ENCODE data around the gene MDH1. TPM values are rescaled to one million over a fixed set of nuclear protein-coding genes. Genes with fewer than 3 reads are reported as not detected.

Gene MDH1
- total RNA-seq, 4 donors from 2014 or later = 169 to 206 (median 182) TPM

DNA sequence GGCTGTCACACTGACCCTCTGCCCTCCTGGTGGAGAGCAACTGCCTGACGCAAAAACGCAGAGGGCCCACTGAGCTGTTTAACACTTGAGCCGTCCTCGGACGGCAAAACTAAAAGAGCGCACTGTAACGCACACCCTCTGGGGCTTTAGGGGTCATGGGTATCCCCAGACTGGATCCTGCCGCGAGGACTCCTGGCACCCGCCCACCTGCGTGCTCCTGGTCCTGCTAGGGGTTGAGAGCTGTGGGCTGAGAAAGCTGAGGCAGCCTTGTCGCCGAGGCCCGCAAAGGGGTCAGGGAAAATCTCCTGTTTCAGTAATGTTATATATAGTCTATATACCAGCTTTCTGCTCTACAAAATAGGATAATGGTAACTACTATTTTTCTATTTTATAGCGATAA, 39.1 kb downstream of the MDH1 start:
- H3K9me3 ChIP-seq = peaks cover 0 to 21% (median 14%) of the 10 kb centered on the region in 4 donors
- TF ChIP-seq POLR2AphosphoS5 (IDR thresholded peaks at IDR 0.05) (no peak), POLR2A (IDR thresholded peaks at IDR 0.05; ENCODE audit: low read depth) (no peak), EP300 (IDR thresholded peaks at IDR 0.05) (no peak)
- TF ChIP-seq, protein P1, sequence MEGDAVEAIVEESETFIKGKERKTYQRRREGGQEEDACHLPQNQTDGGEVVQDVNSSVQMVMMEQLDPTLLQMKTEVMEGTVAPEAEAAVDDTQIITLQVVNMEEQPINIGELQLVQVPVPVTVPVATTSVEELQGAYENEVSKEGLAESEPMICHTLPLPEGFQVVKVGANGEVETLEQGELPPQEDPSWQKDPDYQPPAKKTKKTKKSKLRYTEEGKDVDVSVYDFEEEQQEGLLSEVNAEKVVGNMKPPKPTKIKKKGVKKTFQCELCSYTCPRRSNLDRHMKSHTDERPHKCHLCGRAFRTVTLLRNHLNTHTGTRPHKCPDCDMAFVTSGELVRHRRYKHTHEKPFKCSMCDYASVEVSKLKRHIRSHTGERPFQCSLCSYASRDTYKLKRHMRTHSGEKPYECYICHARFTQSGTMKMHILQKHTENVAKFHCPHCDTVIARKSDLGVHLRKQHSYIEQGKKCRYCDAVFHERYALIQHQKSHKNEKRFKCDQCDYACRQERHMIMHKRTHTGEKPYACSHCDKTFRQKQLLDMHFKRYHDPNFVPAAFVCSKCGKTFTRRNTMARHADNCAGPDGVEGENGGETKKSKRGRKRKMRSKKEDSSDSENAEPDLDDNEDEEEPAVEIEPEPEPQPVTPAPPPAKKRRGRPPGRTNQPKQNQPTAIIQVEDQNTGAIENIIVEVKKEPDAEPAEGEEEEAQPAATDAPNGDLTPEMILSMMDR (IDR thresholded peaks at IDR 0.05) = no peak
- no peaks in the 10 kb centered on the region for H3K36me3 ChIP-seq
- no peaks in the 10 kb centered on the region for H3K27me3 ChIP-seq
- no peak overlapping the region for H3K27ac ChIP-seq (replicated peaks in 1 of 4)
- intact Hi-C loops (cut with DNase I) = no loop called here
- over 99% methylated on average over 15 of the region's 15 CpGs for WGBS
- DNase-seq (ENCODE audit: extremely low spot score) = no peak
- H3K4me3 ChIP-seq = no peak overlapping the region
- H3K4me1 ChIP-seq = no peaks in the 10 kb centered on the region

DNA sequence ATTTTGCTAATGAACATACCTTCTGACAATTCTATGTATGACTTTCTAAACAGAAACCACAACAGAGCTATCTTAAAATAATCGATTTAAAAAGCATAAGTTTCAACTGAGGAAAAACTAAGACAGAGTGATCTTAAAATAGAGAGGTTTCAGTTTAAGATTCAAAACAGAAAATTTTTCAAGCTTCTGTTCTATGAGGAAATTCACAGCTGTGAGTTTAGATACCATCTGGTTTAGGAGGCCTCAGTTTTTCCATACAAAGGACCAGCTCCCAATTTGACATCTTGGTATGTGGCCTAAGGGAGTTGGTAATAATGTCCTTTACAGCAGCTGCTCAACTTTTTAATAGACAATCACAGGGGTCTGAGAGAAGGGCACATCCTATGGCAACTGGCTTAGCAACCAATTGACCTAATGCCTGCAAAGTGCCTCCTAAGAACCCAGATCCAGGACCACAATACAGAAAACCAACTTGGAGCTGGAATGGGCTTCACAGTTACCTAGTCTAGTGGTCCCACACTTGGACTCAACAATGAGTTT, 39.7 kb downstream of the MDH1 start:
- Histone ChIP-seq H3K27me3 (no peaks in the 10 kb centered on the region), H3K4me1 (no peaks in the 10 kb centered on the region), H3K36me3 (no peaks in the 10 kb centered on the region), H3K27ac (replicated peaks in 1 of 4) (no peak overlapping the region), H3K4me3 (no peak overlapping the region), H3K9me3 (peaks cover 0 to 23% (median 17%) of the 10 kb centered on the region in 4 donors)
- DNase-seq (ENCODE audit: extremely low spot score) = no peak
- TF ChIP-seq POLR2AphosphoS5 (IDR thresholded peaks at IDR 0.05) = no peak
- TF ChIP-seq EP300 (IDR thresholded peaks at IDR 0.05) = no peak
- TF ChIP-seq, protein P1 (IDR thresholded peaks at IDR 0.05) = no peak
- intact Hi-C loops (cut with DNase I) = no loop called here
- 98% methylated on average over 1 of the region's 1 CpG for WGBS

DNA sequence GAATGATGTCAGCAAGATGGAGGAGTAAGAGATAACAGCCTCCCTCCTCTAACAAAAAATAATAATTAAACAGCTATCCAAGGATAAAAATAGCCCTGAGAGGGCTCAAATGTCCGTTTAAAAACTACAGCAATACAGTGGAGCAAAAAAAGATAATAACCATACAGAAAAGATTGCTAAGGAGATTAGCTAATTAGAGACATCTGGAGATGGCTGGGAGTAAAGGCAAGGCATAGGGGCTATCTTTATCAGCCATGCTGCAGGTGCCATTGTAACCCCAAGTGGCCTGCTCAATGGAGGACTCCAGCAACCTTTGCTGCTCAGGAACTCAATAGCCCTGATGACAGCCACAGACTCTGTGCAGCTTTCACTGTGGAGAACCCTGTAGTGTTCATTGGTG, 42.7 kb downstream of the MDH1 start:
- intact Hi-C loops (cut with DNase I) = no loop called here
- no peak overlapping the region for H3K4me3 ChIP-seq
- no peaks in the 10 kb centered on the region for H3K27me3 ChIP-seq
- no peaks in the 10 kb centered on the region for H3K4me1 ChIP-seq
- H3K27ac ChIP-seq (replicated peaks in 1 of 4) = no peak overlapping the region
- no peaks in the 10 kb centered on the region for H3K36me3 ChIP-seq
- TF ChIP-seq, protein P1 (IDR thresholded peaks at IDR 0.05) = no peak
- TF ChIP-seq POLR2AphosphoS5 (IDR thresholded peaks at IDR 0.05) (no peak), POLR2A (IDR thresholded peaks at IDR 0.05; ENCODE audit: low read depth) (no peak), EP300 (IDR thresholded peaks at IDR 0.05) (no peak)
- H3K9me3 ChIP-seq = peaks cover 0 to 44% (median 36%) of the 10 kb centered on the region in 4 donors
- DNase-seq (ENCODE audit: extremely low spot score) = no peak
- WGBS = 50% methylated on average over 1 of the region's 1 CpG

DNA sequence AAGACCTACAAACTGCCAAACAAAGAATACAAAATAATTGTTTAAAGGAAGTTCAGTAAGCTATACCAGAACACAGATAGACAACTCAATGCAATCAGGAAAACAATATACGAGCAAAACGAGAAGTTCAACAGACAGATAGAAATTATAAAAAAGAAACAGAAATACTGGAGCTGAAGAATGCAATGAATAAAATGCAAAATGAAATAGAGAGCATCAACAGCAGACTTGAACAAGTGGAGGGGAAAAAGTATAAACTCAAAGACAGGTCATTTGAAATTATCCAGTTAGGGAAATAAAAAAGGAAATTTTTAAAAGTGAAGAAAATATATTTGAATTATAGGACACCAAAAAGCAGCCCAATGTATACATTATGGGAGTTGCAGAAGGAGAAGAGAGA, 43.6 kb downstream of the MDH1 start:
- DNase-seq (ENCODE audit: extremely low spot score) = no peak
- intact Hi-C loops (cut with DNase I) = no loop called here
- Histone ChIP-seq H3K36me3 (no peaks in the 10 kb centered on the region), H3K27me3 (no peaks in the 10 kb centered on the region), H3K4me1 (no peaks in the 10 kb centered on the region), H3K4me3 (no peak overlapping the region), H3K27ac (replicated peaks in 1 of 4) (no peak overlapping the region), H3K9me3 (peaks cover 0 to 49% (median 37%) of the 10 kb centered on the region in 4 donors)
- TF ChIP-seq POLR2A (IDR thresholded peaks at IDR 0.05; ENCODE audit: low read depth) (no peak), POLR2AphosphoS5 (IDR thresholded peaks at IDR 0.05) (no peak), EP300 (IDR thresholded peaks at IDR 0.05) (no peak)
- TF ChIP-seq, protein P1 (IDR thresholded peaks at IDR 0.05) = no peak
- WGBS = 87% methylated on average over 2 of the region's 2 CpGs

DNA sequence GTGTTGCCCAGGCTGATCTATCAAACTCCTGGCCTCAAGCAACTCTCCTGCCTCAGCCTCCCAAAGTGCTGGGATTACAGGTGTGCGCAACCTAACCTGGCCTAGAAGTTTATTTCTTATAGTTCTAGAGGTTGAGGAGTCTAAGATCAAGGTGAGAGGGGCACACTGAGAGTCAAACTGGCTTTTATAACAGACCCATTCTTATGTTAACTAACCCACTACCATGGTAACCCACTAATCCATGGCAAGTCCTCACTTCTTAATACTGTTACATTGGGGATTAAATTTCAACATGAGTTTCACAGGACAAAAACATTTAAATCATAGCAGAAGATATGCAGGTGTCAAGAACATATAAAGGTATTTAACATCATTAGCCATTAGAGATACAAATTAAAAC, 50.6 kb downstream of the MDH1 start:
- H3K9me3 ChIP-seq = peaks cover 0 to 24% (median 19%) of the 10 kb centered on the region in 4 donors
- DNase-seq (ENCODE audit: extremely low spot score) = no peak
- no peak overlapping the region for H3K27ac ChIP-seq (replicated peaks in 1 of 4)
- TF ChIP-seq POLR2A (IDR thresholded peaks at IDR 0.05; ENCODE audit: low read depth) (no peak), POLR2AphosphoS5 (IDR thresholded peaks at IDR 0.05) (no peak), EP300 (IDR thresholded peaks at IDR 0.05) (no peak)
- TF ChIP-seq, protein P1 (IDR thresholded peaks at IDR 0.05) = no peak
- intact Hi-C loops (cut with DNase I) = no loop called here
- no peaks in the 10 kb centered on the region for H3K36me3 ChIP-seq
- no peaks in the 10 kb centered on the region for H3K27me3 ChIP-seq
- H3K4me1 ChIP-seq = no peaks in the 10 kb centered on the region
- 100% methylated on average over 1 of the region's 1 CpG for WGBS
- H3K4me3 ChIP-seq = no peak overlapping the region
